GM12873 (cell line): Measurements from ENCODE around the gene DCAF8L2.

Experiments used
- CTCF ChIP-seq: IDR thresholded peaks from 2 replicates; pipeline ENCODE4 v1.5.1; 2012; ENCODE audit warnings: low read depth, mild to moderate bottlenecking, moderate library complexity, low read length, control low read depth; ENCODE audit not compliant: insufficient read depth; ENCODE audit errors: missing control alignments

Gene DCAF8L2

GRCh38 chrX:27583976-27584375 lies 6.2 kb upstream of the DCAF8L2 start:
- no peak for TF ChIP-seq CTCF

- TF ChIP-seq CTCF = no peak
These were observed 1.8 kb downstream of the DCAF8L2 start for GRCh38 chrX:27591938-27592337.

GRCh38 chrX:27597508-27597907 lies 7.4 kb downstream of the DCAF8L2 start:
- no peak for TF ChIP-seq CTCF

GRCh38 chrX:27598312-27598711 lies 8.2 kb downstream of the DCAF8L2 start:
- no peak for TF ChIP-seq CTCF

GRCh38 chrX:27599928-27600327 lies 9.8 kb downstream of the DCAF8L2 start:
- TF ChIP-seq CTCF = no peak

GRCh38 chrX:27600686-27601085 lies 10.5 kb downstream of the DCAF8L2 start:
- TF ChIP-seq CTCF = no peak

- no peak for TF ChIP-seq CTCF
These were observed 18.5 kb downstream of the DCAF8L2 start for GRCh38 chrX:27608671-27609070.

GRCh38 chrX:27619459-27619858 lies 29.3 kb downstream of the DCAF8L2 start:
- no peak for TF ChIP-seq CTCF
